IMR-90 (cell line): ENCODE measurements around the gene SLC39A11. TPM values are rescaled to one million over a fixed set of nuclear protein-coding genes. Genes with fewer than 3 reads are reported as not detected.

Source experiments
- ATAC-seq: fragments of 200-7000 bp; cut with Tn5 transposase; 2 replicates; pipeline ENCODE4 v1.9.1; 2020; ENCODE audit warnings: low read depth, mild to moderate bottlenecking, moderate library complexity
- BruUV-seq: library from RNA; stranded (reverse); fragments of 400-500 nt; replicated peaks from 2 replicates; lab custom pipeline; 2021; lab: Mats Ljungman, UMichigan
- CTCF ChIA-PET: fragments of 300-600 bp; formaldehyde crosslinking; extraction: SDS; loops from one replicate; lab custom pipeline; 2021; ENCODE audit warnings: antibody characterized with exemption; lab: Yijun Ruan, JAX
- POLR2A ChIA-PET: fragments of 300-600 bp; sonication (Branson Sonifier 250); formaldehyde crosslinking; loops from one replicate; lab custom pipeline; 2022; ENCODE audit warnings: antibody characterized with exemption; ENCODE audit not compliant: unreplicated experiment; lab: Charles Lee
- DNase-seq: peaks from one replicate; pipeline ENCODE4 v3.0.0; 2013
- H2AFZ ChIP-seq: replicated peaks from 2 replicates; pipeline ENCODE3; 2013; ENCODE audit warnings: low read length, mild to moderate bottlenecking; ENCODE audit not compliant: poor library complexity
- H2AK5ac ChIP-seq: 2 replicates; pipeline ENCODE4 v1.6.1; 2013; ENCODE audit warnings: low read depth, low read length, inconsistent platforms
- H2AK9ac ChIP-seq: replicated peaks from 2 replicates; pipeline ENCODE3; 2013; ENCODE audit warnings: mild to moderate bottlenecking, low read depth, low read length, moderate library complexity; ENCODE audit not compliant: poor library complexity
- H2BK120ac ChIP-seq: 2 replicates; pipeline ENCODE4 v1.6.1; 2013; ENCODE audit warnings: low read depth, low read length, inconsistent platforms
- H2BK15ac ChIP-seq: 3 replicates; pipeline ENCODE4 v1.6.1; 2013; ENCODE audit warnings: low read depth, low read length, inconsistent platforms
- H2BK20ac ChIP-seq: 2 replicates; pipeline ENCODE4 v1.6.1; 2013; ENCODE audit warnings: low read depth, mild to moderate bottlenecking, inconsistent platforms, low read length, moderate library complexity
- H2BK5ac ChIP-seq: 2 replicates; pipeline ENCODE4 v1.6.1; 2013; ENCODE audit warnings: mild to moderate bottlenecking, low read depth, low read length, inconsistent platforms; ENCODE audit not compliant: poor library complexity, severe bottlenecking
- H3K14ac ChIP-seq: replicated peaks from 2 replicates; pipeline ENCODE4 v1.6.1; 2013; ENCODE audit warnings: low read depth, low read length, inconsistent platforms
- H3K18ac ChIP-seq: 2 replicates; pipeline ENCODE4 v1.6.1; 2013; ENCODE audit warnings: low read depth, low read length, control low read depth
- H3K23ac ChIP-seq: 2 replicates; pipeline ENCODE4 v1.6.1; 2013; ENCODE audit warnings: low read depth, low read length, inconsistent platforms
- H3K27ac ChIP-seq: 2 replicates; pipeline ENCODE4 v1.5.1; 2013; ENCODE audit warnings: mild to moderate bottlenecking, control low read depth, low read length; ENCODE audit not compliant: insufficient read depth
- H3K27me3 ChIP-seq: 2 replicates; pipeline ENCODE4 v1.6.1; 2013; ENCODE audit warnings: low read length; ENCODE audit not compliant: control insufficient read depth, insufficient read depth
- H3K36me3 ChIP-seq: 2 replicates; pipeline ENCODE4 v1.6.1; 2013; ENCODE audit warnings: low read length, mixed read lengths; ENCODE audit not compliant: control insufficient read depth, insufficient read depth
- H3K4ac ChIP-seq: 2 replicates; pipeline ENCODE4 v1.6.1; 2013; ENCODE audit warnings: low read depth, low read length, inconsistent platforms
- H3K4me1 ChIP-seq: 2 replicates; pipeline ENCODE4 v1.6.1; 2013; ENCODE audit warnings: low read length, mixed read lengths; ENCODE audit not compliant: control insufficient read depth, insufficient read depth
- H3K4me2 ChIP-seq: 2 replicates; pipeline ENCODE4 v1.6.1; 2013; ENCODE audit warnings: low read depth, mild to moderate bottlenecking, control low read depth, low read length, moderate library complexity
- H3K4me3 ChIP-seq: 2 replicates; pipeline ENCODE4 v1.5.1; 2013; ENCODE audit warnings: low read depth, mild to moderate bottlenecking, control low read depth, low read length, moderate library complexity; ENCODE audit not compliant: insufficient read depth
- H3K56ac ChIP-seq: 2 replicates; pipeline ENCODE4 v1.6.1; 2013; ENCODE audit warnings: low read length, inconsistent platforms; ENCODE audit not compliant: insufficient read depth; ENCODE audit errors: extremely low read depth
- H3K79me1 ChIP-seq, 2 experiments: 2 replicates each; pipeline ENCODE4 v1.6.1; 2013; ENCODE audit warnings: low read length in 2 of 2, inconsistent platforms in 1 of 2, low read depth in 1 of 2
- H3K9ac ChIP-seq: 2 replicates; pipeline ENCODE4 v1.6.1; 2013; ENCODE audit warnings: low read depth, low read length, control low read depth
- H3K9me1 ChIP-seq: 2 replicates; pipeline ENCODE4 v1.6.1; 2013; ENCODE audit warnings: low read length, inconsistent platforms; ENCODE audit not compliant: insufficient read depth
- H3K9me3 ChIP-seq: 2 replicates; pipeline ENCODE4 v1.6.1; 2013; ENCODE audit warnings: low read length; ENCODE audit not compliant: control insufficient read depth, insufficient read depth
- H4K20me1 ChIP-seq: 2 replicates; pipeline ENCODE4 v1.6.1; 2013; ENCODE audit warnings: low read length, inconsistent platforms; ENCODE audit not compliant: insufficient read depth
- H4K5ac ChIP-seq: 2 replicates; pipeline ENCODE4 v1.6.1; 2013; ENCODE audit warnings: mild to moderate bottlenecking, low read depth, low read length, control low read depth
- H4K8ac ChIP-seq, 2 experiments: 2 replicates each; pipeline ENCODE4 v1.6.1; 2013; ENCODE audit warnings: low read depth in 2 of 2, low read length in 2 of 2, control low read depth in 1 of 2, inconsistent platforms in 1 of 2
- H4K91ac ChIP-seq: 2 replicates; pipeline ENCODE4 v1.6.1; 2013; ENCODE audit warnings: low read depth, low read length, inconsistent platforms; ENCODE audit not compliant: insufficient read depth
- CEBPB ChIP-seq: IDR thresholded peaks from 2 replicates; pipeline ENCODE4 v1.6.1; 2012; ENCODE audit warnings: low read depth, low read length, improper control_type of control experiment
- CHD1 ChIP-seq: IDR thresholded peaks from 2 replicates; pipeline ENCODE4 v1.6.1; 2012; ENCODE audit warnings: low read depth, low read length, improper control_type of control experiment
- FOS ChIP-seq: fragments of 150-350 bp; IDR thresholded peaks from 2 replicates; pipeline ENCODE4 v1.6.1; 2016; ENCODE audit warnings: low read depth, low read length
- MAFK ChIP-seq: IDR thresholded peaks from 2 replicates; pipeline ENCODE4 v1.6.1; 2012; ENCODE audit warnings: low read depth, low read length, improper control_type of control experiment
- MAZ ChIP-seq: IDR thresholded peaks from 2 replicates; pipeline ENCODE4 v1.6.1; 2012; ENCODE audit warnings: low read depth, mild to moderate bottlenecking, low read length, improper control_type of control experiment, moderate library complexity, borderline replicate concordance
- MXI1 ChIP-seq: IDR thresholded peaks from 2 replicates; pipeline ENCODE4 v1.6.1; 2012; ENCODE audit warnings: low read depth, mild to moderate bottlenecking, low read length, moderate library complexity, borderline replicate concordance
- NFE2L2 ChIP-seq: fragments of 150-350 bp; IDR thresholded peaks from 2 replicates; pipeline ENCODE4 v1.6.1; 2016; ENCODE audit warnings: low read depth, mild to moderate bottlenecking, low read length
- POLR2A ChIP-seq: IDR thresholded peaks from 2 replicates; pipeline ENCODE4 v1.6.1; 2012; ENCODE audit warnings: mild to moderate bottlenecking, low read depth, low read length
- RAD21 ChIP-seq: IDR thresholded peaks from 2 replicates; pipeline ENCODE4 v1.6.1; 2012; ENCODE audit warnings: low read length, improper control_type of control experiment
- RCOR1 ChIP-seq: IDR thresholded peaks from 2 replicates; pipeline ENCODE4 v1.6.1; 2012; ENCODE audit warnings: mild to moderate bottlenecking, low read length, improper control_type of control experiment; ENCODE audit not compliant: insufficient replicate concordance
- RFX5 ChIP-seq: IDR thresholded peaks from 2 replicates; pipeline ENCODE4 v1.8.0; 2012; ENCODE audit warnings: low read depth, mild to moderate bottlenecking, low read length, moderate library complexity
- SMC3 ChIP-seq: fragments of 150-350 bp; IDR thresholded peaks from 2 replicates; pipeline ENCODE4 v1.6.1; 2016; ENCODE audit warnings: low read depth, mild to moderate bottlenecking, antibody characterized with exemption, low read length, moderate library complexity
- whole genome bisulfite sequencing, 2 experiments: methylation state at CpG; one replicate each; pipeline versions ENCODE4 v1.1.5 to v1.1.7; 2013; ENCODE audit warnings: missing lambda C conversion rate in 2 of 2; ENCODE audit not compliant: insufficient read length in 1 of 2; ENCODE audit errors: extremely low coverage in 2 of 2; 5-methylcytosine and 5-hydroxymethylcytosine counted together
- dilution Hi-C: fragments of 300-500 bp; cut with HindIII; formaldehyde crosslinking; loops from one replicate; pipeline ENCODE4 v1.14.3; 2018; ENCODE audit warnings: low sequenced_read_pairs; ENCODE audit not compliant: unreplicated experiment
- in situ Hi-C: fragments of 300-500 bp; cut with MboI; formaldehyde crosslinking; loops from 3 replicates; pipeline ENCODE4 v1.14.3; 2019; ENCODE audit warnings: low sequenced_read_pairs, inconsistent platforms, mixed read lengths
- intact Hi-C: fragments of 100-400 bp; cut with micrococcal nuclease; formaldehyde crosslinking; loops from 2 replicates; pipeline ENCODE4 v1.10.0; 2022
- polyA plus RNA-seq, 3 experiments: library from polyadenylated mRNA; depleted of rRNA; stranded (reverse); fragments of >200 nt; gene quantifications; 2 replicates each; pipeline ENCODE4 v1.2.3, GENCODE V29; 2012; ENCODE audit warnings: low replicate concordance in 1 of 3
- total RNA-seq: library from RNA; depleted of rRNA; stranded (reverse); fragments of >200 nt; gene quantifications from 2 replicates; pipeline ENCODE4 v1.2.3, GENCODE V29; 2012
- TF ChIP-seq, protein P1 (sequence below): fragments of 150-350 bp; IDR thresholded peaks from 2 replicates; pipeline ENCODE4 v1.6.1; 2017; ENCODE audit warnings: mild to moderate bottlenecking, antibody characterized with exemption, low read length, low read depth
- TF ChIP-seq, protein P2 (sequence below): fragments of 150-350 bp; IDR thresholded peaks from 2 replicates; pipeline ENCODE4 v1.6.1; 2016; ENCODE audit warnings: low read depth, mild to moderate bottlenecking, low read length, moderate library complexity, borderline replicate concordance
- TF ChIP-seq, protein P3 (sequence below): conservative IDR thresholded peaks from 2 replicates; pipeline ENCODE4 v1.5.1; 2012; ENCODE audit warnings: mild to moderate bottlenecking, low read depth, low read length, improper control_type of control experiment

The SLC39A11 gene
- total and polyA plus RNA-seq, 2 of the 4 experiments (the other 2 are of a cell fraction) = 8.8 to 14.3 TPM

DNA sequence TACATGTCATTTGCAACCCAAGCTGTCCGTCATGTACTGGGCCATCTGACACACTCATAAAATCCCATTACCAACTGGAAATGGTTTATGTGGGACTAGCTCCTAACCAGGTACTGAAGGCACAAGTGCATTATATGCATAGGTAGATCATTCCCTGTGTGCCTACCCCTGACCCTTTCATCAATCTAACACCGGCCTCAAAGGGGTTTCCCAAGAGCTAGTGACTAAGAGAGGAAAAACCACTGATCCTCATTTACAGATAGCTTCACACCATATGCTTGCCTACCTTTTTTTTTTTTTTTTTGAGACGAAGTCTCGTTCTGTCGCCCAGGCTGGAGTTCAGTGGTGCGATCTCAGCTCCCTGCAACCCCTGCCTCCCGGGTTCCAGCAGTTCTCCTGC is 449.8 kb downstream of the SLC39A11 start:
- H4K8ac ChIP-seq = no peak overlapping the region
- no peak overlapping the region for H2BK15ac ChIP-seq
- no peak overlapping the region for H3K4ac ChIP-seq
- H3K36me3 ChIP-seq = no peaks in the 10 kb centered on the region
- H2AK9ac ChIP-seq = no peak overlapping the region
- DNase-seq = no peak
- H4K91ac ChIP-seq = no peak overlapping the region
- ChIA-PET POLR2A (no interaction called here), CTCF (interaction anchor here (0.9 kb wide), 1 partner anchor 64 kb away, joined by 3 read pairs; no protein-coding TSS in a partner anchor)
- no peak overlapping the region for H3K56ac ChIP-seq
- no peaks in the 10 kb centered on the region for H4K20me1 ChIP-seq
- H3K27ac ChIP-seq = no peak overlapping the region
- H3K4me1 ChIP-seq = no peaks in the 10 kb centered on the region
- no peak overlapping the region for H4K5ac ChIP-seq
- H2BK5ac ChIP-seq = no peak overlapping the region
- dilution Hi-C loops = no loop called here
- no peak for TF ChIP-seq MXI1
- TF ChIP-seq RCOR1 = no peak
- no peak for TF ChIP-seq RAD21
- no peak for TF ChIP-seq POLR2A
- TF ChIP-seq FOS = no peak
- TF ChIP-seq, protein P1, sequence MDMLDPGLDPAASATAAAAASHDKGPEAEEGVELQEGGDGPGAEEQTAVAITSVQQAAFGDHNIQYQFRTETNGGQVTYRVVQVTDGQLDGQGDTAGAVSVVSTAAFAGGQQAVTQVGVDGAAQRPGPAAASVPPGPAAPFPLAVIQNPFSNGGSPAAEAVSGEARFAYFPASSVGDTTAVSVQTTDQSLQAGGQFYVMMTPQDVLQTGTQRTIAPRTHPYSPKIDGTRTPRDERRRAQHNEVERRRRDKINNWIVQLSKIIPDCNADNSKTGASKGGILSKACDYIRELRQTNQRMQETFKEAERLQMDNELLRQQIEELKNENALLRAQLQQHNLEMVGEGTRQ = no peak
- TF ChIP-seq, protein P2, sequence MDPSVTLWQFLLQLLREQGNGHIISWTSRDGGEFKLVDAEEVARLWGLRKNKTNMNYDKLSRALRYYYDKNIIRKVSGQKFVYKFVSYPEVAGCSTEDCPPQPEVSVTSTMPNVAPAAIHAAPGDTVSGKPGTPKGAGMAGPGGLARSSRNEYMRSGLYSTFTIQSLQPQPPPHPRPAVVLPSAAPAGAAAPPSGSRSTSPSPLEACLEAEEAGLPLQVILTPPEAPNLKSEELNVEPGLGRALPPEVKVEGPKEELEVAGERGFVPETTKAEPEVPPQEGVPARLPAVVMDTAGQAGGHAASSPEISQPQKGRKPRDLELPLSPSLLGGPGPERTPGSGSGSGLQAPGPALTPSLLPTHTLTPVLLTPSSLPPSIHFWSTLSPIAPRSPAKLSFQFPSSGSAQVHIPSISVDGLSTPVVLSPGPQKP = no peak
- no peak for TF ChIP-seq RFX5
- TF ChIP-seq, protein P3, sequence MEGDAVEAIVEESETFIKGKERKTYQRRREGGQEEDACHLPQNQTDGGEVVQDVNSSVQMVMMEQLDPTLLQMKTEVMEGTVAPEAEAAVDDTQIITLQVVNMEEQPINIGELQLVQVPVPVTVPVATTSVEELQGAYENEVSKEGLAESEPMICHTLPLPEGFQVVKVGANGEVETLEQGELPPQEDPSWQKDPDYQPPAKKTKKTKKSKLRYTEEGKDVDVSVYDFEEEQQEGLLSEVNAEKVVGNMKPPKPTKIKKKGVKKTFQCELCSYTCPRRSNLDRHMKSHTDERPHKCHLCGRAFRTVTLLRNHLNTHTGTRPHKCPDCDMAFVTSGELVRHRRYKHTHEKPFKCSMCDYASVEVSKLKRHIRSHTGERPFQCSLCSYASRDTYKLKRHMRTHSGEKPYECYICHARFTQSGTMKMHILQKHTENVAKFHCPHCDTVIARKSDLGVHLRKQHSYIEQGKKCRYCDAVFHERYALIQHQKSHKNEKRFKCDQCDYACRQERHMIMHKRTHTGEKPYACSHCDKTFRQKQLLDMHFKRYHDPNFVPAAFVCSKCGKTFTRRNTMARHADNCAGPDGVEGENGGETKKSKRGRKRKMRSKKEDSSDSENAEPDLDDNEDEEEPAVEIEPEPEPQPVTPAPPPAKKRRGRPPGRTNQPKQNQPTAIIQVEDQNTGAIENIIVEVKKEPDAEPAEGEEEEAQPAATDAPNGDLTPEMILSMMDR = no peak
- no peak for TF ChIP-seq MAFK
- no peak for TF ChIP-seq CEBPB
- no peak for TF ChIP-seq CHD1
- no peak for TF ChIP-seq SMC3
- TF ChIP-seq MAZ = no peak
- TF ChIP-seq NFE2L2 = no peak
- no peak overlapping the region for H2AK5ac ChIP-seq
- no peak for ATAC-seq
- H3K23ac ChIP-seq = no peak overlapping the region
- no peak overlapping the region for H3K9ac ChIP-seq
- H2BK120ac ChIP-seq = no peak overlapping the region
- no peak overlapping the region for H2AFZ ChIP-seq
- H3K14ac ChIP-seq = no peak overlapping the region
- no TSS peak for BruUV-seq
- WGBS, 2 experiments = no CpG with 5 or more reads among the region's 7 CpGs
- no peaks in the 10 kb centered on the region for H3K79me1 ChIP-seq
- no peak overlapping the region for H3K4me3 ChIP-seq
- H3K4me2 ChIP-seq = no peak overlapping the region
- no peak overlapping the region for H3K18ac ChIP-seq
- intact Hi-C loops = no loop called here
- H3K27me3 ChIP-seq = peaks cover 3% of the 10 kb centered on the region; the same call in 1 of the 2 replicates
- no peaks in the 10 kb centered on the region for H3K9me3 ChIP-seq
- H3K9me1 ChIP-seq = no peaks in the 10 kb centered on the region
- in situ Hi-C loops = no loop called here
- no peak overlapping the region for H2BK20ac ChIP-seq
